NB4 (cell line): ENCODE results near the gene KRT39.
"Not testable (repeated sequence)": the region's sequence is repeated elsewhere in the genome, so short reads cannot be mapped to it uniquely, and the experiment has no call there.

Experiments used
- DNase-seq: peaks from one replicate; pipeline ENCODE4 v3.0.0; 2010; ENCODE audit warnings: low read depth
- H3K4me3 ChIP-seq: one replicate; pipeline ENCODE4 v1.5.1; 2011; ENCODE audit warnings: mild to moderate bottlenecking, low read depth, low read length, moderate library complexity
- CTCF ChIP-seq: IDR thresholded peaks from one replicate; pipeline ENCODE4 v1.5.1; 2012; ENCODE audit warnings: low read depth, low read length
- MAX ChIP-seq: IDR thresholded peaks from 2 replicates; pipeline ENCODE4 v1.6.1; 2011; ENCODE audit warnings: low read depth, low read length
- MYC ChIP-seq: IDR thresholded peaks from 2 replicates; pipeline ENCODE4 v1.6.1; 2011; ENCODE audit warnings: low read depth, low read length
- POLR2A ChIP-seq: IDR thresholded peaks from 2 replicates; pipeline ENCODE4 v1.6.1; 2011; ENCODE audit warnings: mild to moderate bottlenecking; ENCODE audit not compliant: insufficient read length; ENCODE audit errors: extremely low read depth

The KRT39 gene

DNA sequence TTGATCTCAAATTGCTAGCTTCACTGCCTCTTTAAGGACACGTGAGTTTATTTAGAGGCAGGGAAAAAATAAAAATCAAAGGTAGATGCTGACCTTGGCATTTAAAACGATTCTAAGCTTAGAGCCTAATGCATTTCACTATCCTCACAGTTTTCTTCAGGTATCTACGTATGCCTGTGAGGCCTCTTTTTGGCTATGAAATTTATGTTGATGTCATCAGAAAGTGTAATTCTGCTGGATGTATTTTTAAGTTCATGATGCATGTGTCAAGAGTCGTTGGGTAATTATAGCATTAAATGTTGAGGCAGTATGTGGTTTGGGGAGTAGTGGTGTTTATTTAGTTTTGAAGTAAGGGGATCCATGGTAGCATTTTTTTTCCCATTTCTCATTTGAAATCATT, 37.2 kb upstream of the KRT39 start:
- no peak for DNase-seq
- TF ChIP-seq POLR2A (no peak), MYC (no peak), MAX (no peak), CTCF (no peak)
- no peak overlapping the region for H3K4me3 ChIP-seq

DNA sequence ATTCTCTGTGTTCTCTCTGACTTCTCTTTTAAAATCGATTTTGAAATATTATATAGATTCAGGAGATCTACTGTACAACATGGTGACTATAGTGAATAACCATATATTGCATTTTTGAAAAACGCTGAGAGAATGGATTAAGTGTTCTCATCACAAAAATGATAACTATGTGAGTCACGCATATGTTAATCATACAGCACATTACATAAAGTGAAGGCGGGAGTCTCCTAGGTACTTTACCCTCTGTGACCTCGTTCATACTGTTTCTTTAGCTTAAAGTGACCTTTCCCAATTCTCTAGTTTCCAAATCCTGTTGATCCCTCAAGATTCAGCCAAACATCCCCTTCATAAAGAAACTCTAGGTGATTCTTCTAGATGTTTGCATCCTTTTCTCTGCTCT, 36.1 kb upstream of the KRT39 start:
- DNase-seq = no peak
- no peak overlapping the region for H3K4me3 ChIP-seq
- TF ChIP-seq MAX = no peak

GRCh38 chr17:41001795-41002194, 35.0 kb upstream of the KRT39 start:
- TF ChIP-seq CTCF (no peak), MAX (no peak), MYC (no peak), POLR2A (no peak)
- no peak for DNase-seq
- no peak overlapping the region for H3K4me3 ChIP-seq

DNA sequence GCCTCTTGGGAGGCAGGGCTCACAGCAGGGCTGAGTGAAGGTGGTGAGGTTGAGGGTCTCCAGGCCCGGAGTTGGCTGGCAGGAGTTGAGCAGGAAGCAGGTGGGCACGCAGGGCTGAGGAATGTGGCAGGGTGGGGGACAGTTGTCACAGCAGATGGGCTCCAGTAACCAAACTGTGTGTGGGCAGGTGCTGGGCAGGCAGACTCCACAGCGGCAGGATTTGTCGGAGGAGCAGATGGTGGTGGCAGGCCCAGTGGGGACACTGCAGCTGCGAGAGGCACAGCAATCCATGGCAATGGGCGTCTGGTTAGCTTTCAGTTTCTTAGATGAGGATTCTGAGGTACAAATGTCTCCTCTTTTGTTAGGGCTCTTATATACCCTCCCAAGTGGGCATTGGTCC, 32.8 kb upstream of the KRT39 start, which contains the start of gene KRTAP3-2:
Gene KRTAP3-2, minus strand, starts transcription at position 344 of the 400 bp plus-strand sequence. Its CDS starts 53 bp downstream, at position 291.
- DNase-seq = not testable (repeated sequence)

DNA sequence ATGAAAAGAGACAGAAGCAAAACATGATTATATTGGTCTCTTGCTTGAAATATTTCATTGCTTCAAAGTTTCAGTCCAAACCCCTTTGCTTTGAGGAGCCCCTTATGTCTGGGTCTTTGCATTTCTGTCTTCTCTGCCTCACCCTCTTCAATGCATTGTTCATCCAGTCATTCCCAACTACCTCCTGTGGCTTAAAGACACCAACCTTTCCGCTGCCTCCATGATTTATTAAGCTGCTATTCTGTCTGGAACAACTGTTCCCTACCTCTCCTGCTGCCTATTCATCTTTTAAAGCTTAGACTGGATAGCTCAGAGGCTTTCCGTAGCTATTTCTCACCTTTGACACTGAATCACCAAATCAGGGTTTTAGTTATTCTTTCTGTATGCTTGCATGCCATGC, 30.6 kb upstream of the KRT39 start:
- no peak for DNase-seq
- TF ChIP-seq POLR2A (no peak), MAX (no peak), CTCF (no peak), MYC (no peak)
- no peak overlapping the region for H3K4me3 ChIP-seq

More for the DNA sequence above, 32.8 kb upstream of the KRT39 start, which contains the start of gene KRTAP3-2:
- not testable (repeated sequence) for H3K4me3 ChIP-seq

DNA sequence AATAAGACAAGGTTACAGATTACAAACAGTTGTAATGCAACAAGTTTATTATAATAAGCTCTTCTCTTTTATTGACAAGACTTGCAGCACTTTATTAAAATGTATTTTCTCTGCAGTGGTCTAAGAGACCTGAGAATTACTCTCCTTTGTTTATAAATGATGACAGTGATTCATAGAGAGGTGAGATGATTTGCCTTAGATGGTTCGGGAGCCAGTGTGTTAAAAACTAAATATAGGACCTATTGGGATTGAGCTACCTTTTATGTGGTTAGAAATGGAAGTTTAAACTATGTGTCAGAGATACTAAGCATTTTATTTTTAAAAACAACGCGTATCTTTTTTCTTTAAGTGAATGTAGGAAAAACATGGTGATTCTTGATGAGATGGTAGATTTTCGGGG, 30.1 kb upstream of the KRT39 start:
- no peak for DNase-seq
- TF ChIP-seq CTCF (no peak), MAX (no peak)
- no peak overlapping the region for H3K4me3 ChIP-seq

- H3K4me3 ChIP-seq = no peak overlapping the region
- TF ChIP-seq MAX = no peak
- DNase-seq = no peak
Observed at GRCh38 chr17:40995116-40995515, 28.4 kb upstream of the KRT39 start.

DNA sequence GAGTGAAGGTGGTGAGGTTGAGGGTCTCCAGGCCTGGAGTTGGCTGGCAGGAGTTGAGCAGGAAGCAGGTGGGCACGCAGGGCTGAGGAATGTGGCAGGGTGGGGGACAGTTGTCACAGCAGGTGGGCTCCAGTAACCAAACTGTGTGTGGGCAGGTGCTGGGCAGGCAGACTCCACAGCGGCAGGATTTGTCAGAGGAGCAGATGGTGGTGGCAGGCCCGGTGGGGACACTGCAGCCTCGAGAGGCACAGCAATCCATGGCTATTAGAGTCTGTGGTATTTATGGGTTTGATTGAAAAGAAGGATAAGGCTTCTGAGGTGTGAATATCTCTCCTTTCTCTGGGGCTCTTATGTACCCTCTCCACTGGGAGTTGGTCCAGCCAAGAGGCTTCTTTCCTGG, 27.1 kb upstream of the KRT39 start, which contains the start of gene KRTAP3-3:
Gene KRTAP3-3, minus strand, starts transcription at position 326 of the 400 bp plus-strand sequence. Its CDS starts 67 bp downstream, at position 259.
- no peak within 1 kb of the TSS for H3K4me3 ChIP-seq
- no peak for TF ChIP-seq MYC
- no peak for TF ChIP-seq CTCF
- no peak for TF ChIP-seq MAX
- no peak for DNase-seq
